KOPT-K1 (cell line): ENCODE results near the gene MAL.
"Not testable (repeated sequence)": the region's sequence is repeated elsewhere in the genome, so short reads cannot be mapped to it uniquely, and the experiment has no call there.

Experiments used
- H3K27ac ChIP-seq: fragments of 200-600 bp; sonication (generic); 2 replicates; pipeline ENCODE4 v1.5.1; 2016; ENCODE audit warnings: antibody characterized with exemption, mild to moderate bottlenecking, low read depth, low read length; ENCODE audit not compliant: poor library complexity, severe bottlenecking
- H3K36me3 ChIP-seq: fragments of 200-600 bp; sonication (generic); 2 replicates; pipeline ENCODE4 v1.5.1; 2017; ENCODE audit warnings: antibody characterized with exemption, mild to moderate bottlenecking, low read length, moderate library complexity; ENCODE audit not compliant: insufficient read depth
- H3K9me3 ChIP-seq: fragments of 200-600 bp; sonication (generic); 2 replicates; pipeline ENCODE4 v1.5.1; 2017; ENCODE audit warnings: antibody characterized with exemption, low read length, mild to moderate bottlenecking; ENCODE audit not compliant: insufficient read depth, poor library complexity, severe bottlenecking

Gene MAL

GRCh38 chr2:95031076-95031725, 5.7 kb downstream of the MAL start:
- Histone ChIP-seq H3K36me3 (peaks cover 93% of the 10 kb centered on the region), H3K27ac (peak overlapping the region; percentile 90), H3K9me3 (no peaks in the 10 kb centered on the region)

GRCh38 chr2:95031726-95032116, 6.2 kb downstream of the MAL start:
- Histone ChIP-seq H3K36me3 (peaks cover 96% of the 10 kb centered on the region), H3K27ac (peak overlapping the region; percentile 90), H3K9me3 (no peaks in the 10 kb centered on the region)

GRCh38 chr2:95032341-95032740, 6.8 kb downstream of the MAL start:
- Histone ChIP-seq H3K36me3 (peaks cover 96% of the 10 kb centered on the region), H3K27ac (peak overlapping the region; percentile 90), H3K9me3 (no peaks in the 10 kb centered on the region)

GRCh38 chr2:95032868-95033603, 7.5 kb downstream of the MAL start:
- Histone ChIP-seq H3K9me3 (no peaks in the 10 kb centered on the region), H3K27ac (no peak overlapping the region), H3K36me3 (peaks cover 91% of the 10 kb centered on the region)

GRCh38 chr2:95034221-95034620, 8.7 kb downstream of the MAL start:
- Histone ChIP-seq H3K9me3 (no peaks in the 10 kb centered on the region), H3K27ac (no peak overlapping the region), H3K36me3 (peaks cover 90% of the 10 kb centered on the region)

- Histone ChIP-seq H3K27ac (peak overlapping the region; percentile 16), H3K9me3 (no peaks in the 10 kb centered on the region)
Measured at GRCh38 chr2:95034818-95035217, 9.3 kb downstream of the MAL start.

GRCh38 chr2:95036596-95037383, 11.3 kb downstream of the MAL start:
- Histone ChIP-seq H3K9me3 (no peaks in the 10 kb centered on the region), H3K27ac (no peak overlapping the region), H3K36me3 (peaks cover 90% of the 10 kb centered on the region)

More at GRCh38 chr2:95034818-95035217, 9.3 kb downstream of the MAL start:
- peaks cover 90% of the 10 kb centered on the region for H3K36me3 ChIP-seq

- Histone ChIP-seq H3K9me3 (no peaks in the 10 kb centered on the region), H3K27ac (no peak overlapping the region), H3K36me3 (peaks cover 90% of the 10 kb centered on the region)
Measured at GRCh38 chr2:95037384-95037839, 11.9 kb downstream of the MAL start.

GRCh38 chr2:95037841-95038585, 12.5 kb downstream of the MAL start:
- H3K9me3 ChIP-seq, H3K27ac ChIP-seq: not testable (repeated sequence)
- H3K36me3 ChIP-seq = peaks cover 90% of the 10 kb centered on the region

GRCh38 chr2:95038635-95039298, 13.3 kb downstream of the MAL start:
- Histone ChIP-seq H3K27ac (no peak overlapping the region), H3K36me3 (peaks cover 90% of the 10 kb centered on the region), H3K9me3 (no peaks in the 10 kb centered on the region)

- Histone ChIP-seq H3K27ac (no peak overlapping the region), H3K9me3 (no peaks in the 10 kb centered on the region), H3K36me3 (peaks cover 90% of the 10 kb centered on the region)
Measured at GRCh38 chr2:95039363-95039762, 13.9 kb downstream of the MAL start.

- Histone ChIP-seq H3K36me3 (peaks cover 90% of the 10 kb centered on the region), H3K27ac (no peak overlapping the region), H3K9me3 (no peaks in the 10 kb centered on the region)
Measured at GRCh38 chr2:95039978-95040377, 14.5 kb downstream of the MAL start.

- peak overlapping the region; percentile 98 for H3K27ac ChIP-seq
- H3K9me3 ChIP-seq = no peaks in the 10 kb centered on the region
Measured at GRCh38 chr2:95040426-95040825, 14.9 kb downstream of the MAL start.

GRCh38 chr2:95041060-95041823, 15.7 kb downstream of the MAL start:
- H3K27ac ChIP-seq = peak overlapping the region; percentile 98
- H3K9me3 ChIP-seq = no peaks in the 10 kb centered on the region
- peaks cover 91% of the 10 kb centered on the region for H3K36me3 ChIP-seq

More at GRCh38 chr2:95040426-95040825, 14.9 kb downstream of the MAL start:
- peaks cover 90% of the 10 kb centered on the region for H3K36me3 ChIP-seq
